Measurements from ENCODE around the gene CD53.

DNA sequence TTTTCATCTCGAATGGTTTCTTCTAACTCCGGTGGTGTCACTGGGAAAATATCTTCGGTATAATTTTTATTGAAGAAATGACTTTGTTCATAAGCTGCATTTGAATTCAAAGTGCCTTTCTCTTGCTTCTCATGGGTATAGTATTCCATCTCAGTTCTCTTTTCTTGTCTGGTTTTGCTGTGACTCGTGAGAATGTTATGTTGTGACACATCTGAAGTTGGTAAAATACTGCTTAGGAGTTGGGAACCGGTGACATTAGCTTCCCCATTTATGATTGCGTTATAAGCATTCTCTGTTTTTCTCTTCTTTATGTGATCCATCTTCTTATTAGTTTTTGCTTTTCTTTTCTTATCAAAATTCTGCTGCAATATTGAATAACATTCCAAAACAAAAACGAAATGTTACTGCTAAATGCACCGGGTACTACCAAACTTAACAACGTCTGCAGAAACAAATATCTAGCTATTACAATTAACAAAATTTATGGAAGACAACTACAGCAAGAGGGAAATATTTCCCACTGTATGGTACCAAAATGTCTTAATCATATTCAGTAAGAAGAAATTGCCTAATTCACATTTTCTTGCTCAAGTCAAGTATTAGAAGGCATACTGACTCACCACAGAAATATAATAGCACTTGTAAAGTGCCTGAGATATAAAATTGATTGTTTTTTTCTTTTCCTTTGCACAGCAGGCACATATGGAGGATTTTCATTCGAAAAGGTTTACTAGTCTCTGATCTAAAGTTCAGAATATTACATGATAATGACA lies 75.3 kb downstream of the CD53 start:
- TF ChIP-seq, protein P1, sequence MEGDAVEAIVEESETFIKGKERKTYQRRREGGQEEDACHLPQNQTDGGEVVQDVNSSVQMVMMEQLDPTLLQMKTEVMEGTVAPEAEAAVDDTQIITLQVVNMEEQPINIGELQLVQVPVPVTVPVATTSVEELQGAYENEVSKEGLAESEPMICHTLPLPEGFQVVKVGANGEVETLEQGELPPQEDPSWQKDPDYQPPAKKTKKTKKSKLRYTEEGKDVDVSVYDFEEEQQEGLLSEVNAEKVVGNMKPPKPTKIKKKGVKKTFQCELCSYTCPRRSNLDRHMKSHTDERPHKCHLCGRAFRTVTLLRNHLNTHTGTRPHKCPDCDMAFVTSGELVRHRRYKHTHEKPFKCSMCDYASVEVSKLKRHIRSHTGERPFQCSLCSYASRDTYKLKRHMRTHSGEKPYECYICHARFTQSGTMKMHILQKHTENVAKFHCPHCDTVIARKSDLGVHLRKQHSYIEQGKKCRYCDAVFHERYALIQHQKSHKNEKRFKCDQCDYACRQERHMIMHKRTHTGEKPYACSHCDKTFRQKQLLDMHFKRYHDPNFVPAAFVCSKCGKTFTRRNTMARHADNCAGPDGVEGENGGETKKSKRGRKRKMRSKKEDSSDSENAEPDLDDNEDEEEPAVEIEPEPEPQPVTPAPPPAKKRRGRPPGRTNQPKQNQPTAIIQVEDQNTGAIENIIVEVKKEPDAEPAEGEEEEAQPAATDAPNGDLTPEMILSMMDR (conservative IDR thresholded peaks at IDR 0.05; ENCODE audit: low read length), result no peak
- TF ChIP-seq EZH2phosphoT487 (IDR thresholded peaks at IDR 0.05; ENCODE audit: borderline replicate concordance, low read depth, low read length), result no peak
